DOHH2 (cell line): ENCODE results near the gene TMEM45B.
"Not testable (repeated sequence)": the region's sequence is repeated elsewhere in the genome, so short reads cannot be mapped to it uniquely, and the experiment has no call there.

Experiments
- H3F3A ChIP-seq: fragments of 200-600 bp; sonication (generic), shearing (Covaris generic); 2 replicates; pipeline ENCODE4 v1.6.0; 2016; ENCODE audit warnings: antibody characterized with exemption, mild to moderate bottlenecking; ENCODE audit not compliant: control insufficient read depth, insufficient read depth
- H3K27ac ChIP-seq: fragments of 200-600 bp; sonication (generic); 2 replicates; pipeline ENCODE4 v1.5.1; 2014; ENCODE audit warnings: low read depth, mild to moderate bottlenecking, low read length, moderate library complexity
- H3K27me3 ChIP-seq: fragments of 200-600 bp; sonication (generic); 2 replicates; pipeline ENCODE4 v1.6.1; 2014; ENCODE audit warnings: mild to moderate bottlenecking, low read length, mixed read lengths; ENCODE audit not compliant: control insufficient read depth
- H3K36me3 ChIP-seq: fragments of 200-600 bp; sonication (generic); 2 replicates; pipeline ENCODE4 v1.6.1; 2014; ENCODE audit warnings: mild to moderate bottlenecking, low read length, moderate library complexity, mixed read lengths; ENCODE audit not compliant: control insufficient read depth
- H3K4me1 ChIP-seq: fragments of 200-600 bp; sonication (generic); 2 replicates; pipeline ENCODE4 v1.6.1; 2014; ENCODE audit warnings: mild to moderate bottlenecking, low read length, mixed read lengths; ENCODE audit not compliant: control insufficient read depth
- H3K4me2 ChIP-seq: fragments of 200-600 bp; sonication (generic); 2 replicates; pipeline ENCODE4 v1.6.0; 2014; ENCODE audit warnings: mild to moderate bottlenecking, low read length, moderate library complexity
- H3K4me3 ChIP-seq: fragments of 200-600 bp; sonication (generic); 2 replicates; pipeline ENCODE4 v1.5.1; 2014; ENCODE audit warnings: mild to moderate bottlenecking, low read length, mixed read lengths
- H3K79me2 ChIP-seq: fragments of 200-600 bp; sonication (generic); 2 replicates; pipeline ENCODE4 v1.6.1; 2014; ENCODE audit warnings: mild to moderate bottlenecking, low read length, mixed read lengths; ENCODE audit not compliant: control insufficient read depth
- H3K9me2 ChIP-seq: fragments of 200-600 bp; sonication (generic); replicated peaks from 2 replicates; pipeline ENCODE4 v1.6.1; 2014; ENCODE audit warnings: mild to moderate bottlenecking, low read length, mixed read lengths; ENCODE audit not compliant: control insufficient read depth
- H3K9me3 ChIP-seq: fragments of 200-600 bp; sonication (generic); 2 replicates; pipeline ENCODE4 v1.6.1; 2014; ENCODE audit warnings: antibody characterized with exemption, low read length, mixed read lengths; ENCODE audit not compliant: control insufficient read depth, insufficient read depth
- H4K20me1 ChIP-seq: fragments of 200-600 bp; sonication (generic); 2 replicates; pipeline ENCODE4 v1.6.0; 2014; ENCODE audit warnings: low read depth, mild to moderate bottlenecking, antibody characterized with exemption, low read length, moderate library complexity; ENCODE audit not compliant: control insufficient read depth, insufficient read depth
- CTCF ChIP-seq: fragments of 200-600 bp; sonication (generic); IDR thresholded peaks from one replicate; pipeline ENCODE4 v1.5.1; 2014; ENCODE audit warnings: antibody characterized with exemption, mild to moderate bottlenecking, low read depth, low read length; ENCODE audit not compliant: poor library complexity, severe bottlenecking
- EZH2phosphoT487 ChIP-seq: fragments of 200-600 bp; sonication (generic); IDR thresholded peaks from 2 replicates; pipeline ENCODE4 v1.6.1; 2017; ENCODE audit warnings: borderline replicate concordance, mild to moderate bottlenecking, antibody characterized with exemption, low read length, moderate library complexity, mixed read lengths

Gene TMEM45B

GRCh38 chr11:129819237-129819636, 3.6 kb downstream of the TMEM45B start:
- Histone ChIP-seq H3K9me2 (no peaks in the 10 kb centered on the region), H3F3A (no peaks in the 10 kb centered on the region), H3K27me3 (peaks cover 4% of the 10 kb centered on the region; the same call in 1 of the 2 replicates), H3K4me3 (no peak overlapping the region), H4K20me1 (no peaks in the 10 kb centered on the region), H3K4me2 (no peak overlapping the region), H3K4me1 (no peaks in the 10 kb centered on the region), H3K9me3 (no peaks in the 10 kb centered on the region), H3K27ac (no peak overlapping the region), H3K36me3 (no peaks in the 10 kb centered on the region), H3K79me2 (no peaks in the 10 kb centered on the region)
- no peak for TF ChIP-seq CTCF
- TF ChIP-seq EZH2phosphoT487, result no peak

GRCh38 chr11:129820228-129820627, 4.6 kb downstream of the TMEM45B start:
- not testable (repeated sequence) for H3K27me3 ChIP-seq

GRCh38 chr11:129823281-129823680, 7.6 kb downstream of the TMEM45B start:
- not testable (repeated sequence) for H3K79me2 ChIP-seq, H3K9me2 ChIP-seq, H3K4me2 ChIP-seq, H3K36me3 ChIP-seq, H3K9me3 ChIP-seq, H3K27ac ChIP-seq, H3K4me3 ChIP-seq, H3K27me3 ChIP-seq, H4K20me1 ChIP-seq, H3K4me1 ChIP-seq, H3F3A ChIP-seq

More at GRCh38 chr11:129820228-129820627, 4.6 kb downstream of the TMEM45B start:
- H3F3A ChIP-seq, H3K9me2 ChIP-seq, H3K4me1 ChIP-seq, H3K4me2 ChIP-seq, H3K27ac ChIP-seq, H3K4me3 ChIP-seq, H3K36me3 ChIP-seq, H4K20me1 ChIP-seq, H3K79me2 ChIP-seq, H3K9me3 ChIP-seq: not testable (repeated sequence)

GRCh38 chr11:129823799-129824198, 8.2 kb downstream of the TMEM45B start:
- H3K36me3 ChIP-seq, H3K4me2 ChIP-seq, H3K79me2 ChIP-seq, H3K4me3 ChIP-seq, H3K27me3 ChIP-seq, H3K4me1 ChIP-seq, H3K9me2 ChIP-seq, H3K27ac ChIP-seq, H4K20me1 ChIP-seq, H3F3A ChIP-seq, H3K9me3 ChIP-seq: not testable (repeated sequence)

GRCh38 chr11:129825380-129825779, 9.7 kb downstream of the TMEM45B start:
- Histone ChIP-seq H3K27ac (no peak overlapping the region), H3K27me3 (peaks cover 7% of the 10 kb centered on the region), H3K79me2 (no peaks in the 10 kb centered on the region), H3K4me1 (no peaks in the 10 kb centered on the region), H4K20me1 (no peaks in the 10 kb centered on the region), H3K4me2 (no peak overlapping the region), H3K4me3 (no peak overlapping the region), H3K9me2 (no peaks in the 10 kb centered on the region), H3F3A (no peaks in the 10 kb centered on the region), H3K9me3 (no peaks in the 10 kb centered on the region), H3K36me3 (no peaks in the 10 kb centered on the region)
- TF ChIP-seq EZH2phosphoT487, result no peak
- no peak for TF ChIP-seq CTCF
